ENCODE measurements around the gene MAL.

MAL gene

GRCh38 chr2:94996305-94997100 is 29.0 kb upstream of the MAL start:
- no peak for DNase-seq (ENCODE audit: extremely low read depth in 1 of 2, low read depth in 1 of 2)

GRCh38 chr2:94997981-94998930 is 27.3 kb upstream of the MAL start:
- no peak for DNase-seq (ENCODE audit: extremely low read depth in 1 of 2, low read depth in 1 of 2)

- DNase-seq (ENCODE audit: extremely low read depth in 1 of 2, low read depth in 1 of 2), result no peak
Observed at GRCh38 chr2:94999431-94999883, 26.1 kb upstream of the MAL start.

DNA sequence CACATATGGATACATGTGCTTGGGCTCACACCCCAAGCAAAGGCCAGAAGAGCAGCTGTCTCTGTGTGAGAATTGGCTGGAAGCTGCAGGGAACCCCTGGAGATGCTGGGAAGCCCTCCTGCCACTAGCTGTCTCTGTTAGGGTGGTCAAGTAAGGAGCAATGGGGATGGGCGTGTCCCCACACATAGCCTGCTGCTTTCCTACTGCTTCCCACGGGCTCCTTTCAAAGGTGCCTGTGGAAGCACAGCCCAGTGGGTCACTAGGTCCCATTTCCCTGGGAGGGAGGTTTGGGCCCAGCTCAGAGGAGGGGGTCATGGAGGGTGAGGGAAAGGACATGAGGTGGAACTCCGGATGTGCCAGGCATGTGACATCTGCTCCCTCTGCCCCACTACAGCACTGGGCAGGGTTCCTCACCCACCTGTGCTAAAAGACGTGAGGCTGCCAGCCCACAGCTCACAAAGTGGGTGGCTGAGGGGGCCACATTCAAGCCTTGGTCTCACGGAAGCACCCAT is 24.4 kb upstream of the MAL start:
- DNase-seq (ENCODE audit: extremely low read depth in 1 of 2, low read depth in 1 of 2), result no peak

DNA sequence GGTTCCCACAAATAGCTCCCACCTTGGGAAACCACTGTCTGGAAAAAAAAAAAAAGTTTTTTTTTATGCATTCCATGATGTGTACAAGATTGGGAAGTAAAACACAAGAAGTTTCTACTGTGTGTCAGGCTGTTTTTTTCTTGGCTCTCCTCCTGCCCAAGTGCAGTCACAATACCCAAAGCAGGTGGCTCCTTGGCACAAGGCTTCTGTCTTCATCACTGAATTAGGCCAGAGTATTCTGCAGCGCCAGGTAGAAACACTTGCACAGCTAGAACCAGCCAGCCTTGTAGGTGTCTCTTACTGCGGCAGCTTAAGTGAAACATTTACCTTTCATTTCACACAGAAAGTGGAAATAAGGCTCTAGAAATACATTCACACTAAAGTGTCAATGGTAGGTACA is 23.8 kb upstream of the MAL start:
- no peak for DNase-seq (ENCODE audit: extremely low read depth in 1 of 2, low read depth in 1 of 2)

GRCh38 chr2:95002498-95002897 is 23.0 kb upstream of the MAL start:
- DNase-seq (ENCODE audit: extremely low read depth in 1 of 2, low read depth in 1 of 2), result no peak

- no peak for DNase-seq (ENCODE audit: extremely low read depth in 1 of 2, low read depth in 1 of 2)
Observed at GRCh38 chr2:95004287-95004686, 21.2 kb upstream of the MAL start.

DNA sequence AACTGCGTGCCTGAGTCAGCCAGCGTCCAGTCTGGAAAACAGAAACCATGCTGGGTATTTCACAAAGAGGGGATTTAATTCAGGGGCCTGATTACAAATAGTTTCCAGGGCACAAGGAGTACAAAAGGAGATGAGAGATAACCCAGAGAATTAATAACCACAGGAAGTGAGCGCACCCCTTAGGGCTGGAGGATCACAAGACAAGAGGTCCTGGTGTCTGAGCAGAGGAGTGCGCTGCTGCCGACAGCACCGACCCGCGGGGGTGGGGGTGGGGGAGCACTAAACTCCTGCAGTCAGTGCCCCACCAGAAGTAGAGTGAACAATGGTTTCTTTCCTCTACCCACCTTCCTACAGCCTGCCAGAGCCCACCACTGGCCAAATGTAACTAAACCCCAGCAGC is 20.8 kb upstream of the MAL start:
- no peak for DNase-seq (ENCODE audit: extremely low read depth in 1 of 2, low read depth in 1 of 2)

DNA sequence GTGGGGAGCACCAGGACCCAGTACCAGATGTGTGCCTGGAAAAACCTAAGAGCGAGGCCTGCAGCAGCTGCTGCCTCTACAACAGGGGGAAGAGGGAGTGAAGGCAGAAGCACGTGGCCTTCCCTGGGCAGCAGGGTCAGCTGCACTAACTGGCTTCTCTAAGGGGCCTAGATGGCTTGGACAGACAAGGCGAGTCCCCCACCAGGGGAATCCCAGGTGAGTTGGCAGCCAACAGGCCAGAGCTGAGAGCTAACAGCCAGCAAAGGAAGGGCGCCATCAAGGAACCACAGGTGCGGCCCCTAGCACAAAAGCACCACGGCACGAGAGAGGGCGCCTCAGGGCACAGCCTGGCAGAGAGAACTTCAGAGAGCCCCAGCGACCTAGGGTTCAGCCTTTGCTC is 19.8 kb upstream of the MAL start:
- DNase-seq (ENCODE audit: extremely low read depth in 1 of 2, low read depth in 1 of 2), result no peak

GRCh38 chr2:95006588-95006987 is 18.9 kb upstream of the MAL start:
- no peak for DNase-seq (ENCODE audit: extremely low read depth in 1 of 2, low read depth in 1 of 2)

- no peak for DNase-seq (ENCODE audit: extremely low read depth in 1 of 2, low read depth in 1 of 2)
Observed at GRCh38 chr2:95007031-95007609, 18.4 kb upstream of the MAL start.

- no peak for DNase-seq (ENCODE audit: extremely low read depth in 1 of 2, low read depth in 1 of 2)
Observed at GRCh38 chr2:95007822-95008221, 17.7 kb upstream of the MAL start.

- no peak for DNase-seq (ENCODE audit: extremely low read depth in 1 of 2, low read depth in 1 of 2)
Observed at GRCh38 chr2:95008306-95008705, 17.2 kb upstream of the MAL start.

DNA sequence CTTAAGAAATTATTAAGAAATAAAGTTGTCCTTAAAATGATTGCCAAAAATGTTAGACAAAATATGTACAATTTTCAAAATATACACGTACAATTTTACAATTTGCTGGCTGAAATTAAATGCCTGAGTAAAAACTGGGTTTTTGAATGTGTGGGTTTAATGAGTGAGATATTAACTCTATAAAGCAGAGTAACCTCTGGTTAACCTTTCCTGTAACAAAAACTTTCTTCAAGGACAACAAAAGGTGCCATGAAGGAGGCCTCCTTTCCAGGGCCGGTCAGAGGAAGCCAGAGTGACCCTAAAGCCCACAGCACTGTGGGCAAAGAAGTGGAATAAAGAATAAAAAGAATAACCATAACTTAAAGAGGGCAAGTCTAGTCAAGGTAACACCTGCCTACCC is 16.5 kb upstream of the MAL start:
- DNase-seq (ENCODE audit: extremely low read depth in 1 of 2, low read depth in 1 of 2), result no peak

- no peak for DNase-seq (ENCODE audit: extremely low read depth in 1 of 2, low read depth in 1 of 2)
Observed at GRCh38 chr2:95009412-95009811, 16.1 kb upstream of the MAL start.

DNA sequence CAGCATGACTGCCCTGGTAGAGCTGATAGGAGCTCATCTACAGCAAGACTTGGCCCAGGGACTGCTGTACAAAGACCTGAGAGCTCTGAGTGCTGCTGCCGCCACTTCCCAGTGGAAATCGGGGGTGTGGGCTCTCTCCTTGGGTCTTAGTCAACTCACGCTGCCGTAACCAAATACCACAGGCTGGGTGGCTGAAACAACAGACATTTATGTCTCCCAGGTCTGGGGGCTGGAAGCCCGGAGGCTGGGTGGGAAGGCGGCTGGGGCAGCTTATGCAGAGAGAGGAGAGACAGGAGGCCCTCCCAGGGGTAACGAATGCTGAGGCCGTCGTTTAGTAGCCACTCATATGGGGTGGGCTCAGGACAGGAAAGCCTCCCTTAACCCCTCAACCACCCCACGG is 15.4 kb upstream of the MAL start:
- DNase-seq (ENCODE audit: extremely low read depth in 1 of 2, low read depth in 1 of 2), result no peak

- no peak for DNase-seq (ENCODE audit: extremely low read depth in 1 of 2, low read depth in 1 of 2)
Observed at GRCh38 chr2:95010718-95011117, 14.8 kb upstream of the MAL start.

DNA sequence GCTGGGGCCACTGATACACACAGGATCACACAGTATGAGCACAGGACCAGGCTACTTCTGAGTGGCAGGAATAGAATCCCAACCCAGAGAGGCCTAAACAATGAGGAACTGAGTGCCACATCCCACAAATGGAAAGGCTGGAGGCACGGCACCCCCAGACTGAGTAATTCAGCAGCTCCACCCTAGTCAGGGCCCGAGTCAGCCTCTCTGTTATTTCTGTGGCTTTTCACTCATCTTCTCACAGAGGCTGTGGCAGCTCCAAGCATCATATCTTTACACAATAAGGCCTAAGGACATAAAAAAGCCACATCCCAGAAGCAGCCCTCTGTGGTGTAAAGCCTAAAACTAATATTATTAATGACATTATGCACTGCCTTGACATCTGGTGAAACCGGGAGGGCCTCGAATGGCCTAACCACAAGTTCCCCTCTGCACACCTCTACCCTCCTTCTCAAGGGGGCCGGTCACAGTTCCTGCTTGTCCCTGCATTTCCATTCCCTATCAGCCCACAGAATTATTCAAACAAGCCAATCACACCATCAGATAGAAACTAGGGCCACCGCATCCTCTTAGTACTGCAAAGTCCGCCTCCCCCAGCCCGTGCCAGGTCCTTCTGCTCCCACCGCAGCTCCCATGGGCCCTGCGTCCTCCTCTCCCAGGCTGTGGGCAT is 12.5 kb upstream of the MAL start:
- no peak for DNase-seq (ENCODE audit: extremely low read depth in 1 of 2, low read depth in 1 of 2)

DNA sequence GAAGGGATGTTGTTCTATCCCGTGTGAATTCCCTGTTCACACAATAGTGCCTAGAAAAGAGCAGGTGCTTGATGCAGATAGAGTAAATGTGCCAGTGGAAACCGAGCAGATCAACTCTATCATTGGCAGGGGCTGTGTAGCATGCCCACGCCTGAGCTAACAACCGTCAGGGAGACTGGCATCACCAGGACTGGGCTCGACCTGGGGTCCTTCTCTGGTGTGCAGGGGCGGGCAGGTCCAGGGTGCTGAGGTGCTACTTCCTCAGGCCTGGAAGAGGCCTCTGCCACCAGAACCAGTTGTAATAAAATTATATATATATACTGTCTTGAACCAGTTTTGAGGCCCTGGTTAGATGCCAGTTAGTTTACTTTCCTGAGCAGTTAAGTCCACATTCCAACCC is 11.8 kb upstream of the MAL start:
- DNase-seq (ENCODE audit: extremely low read depth in 1 of 2, low read depth in 1 of 2), result no peak

- no peak for DNase-seq (ENCODE audit: extremely low read depth in 1 of 2, low read depth in 1 of 2)
Observed at GRCh38 chr2:95014126-95014708, 11.3 kb upstream of the MAL start.
